ENCODE measurements around the gene CTDP1.

DNA sequence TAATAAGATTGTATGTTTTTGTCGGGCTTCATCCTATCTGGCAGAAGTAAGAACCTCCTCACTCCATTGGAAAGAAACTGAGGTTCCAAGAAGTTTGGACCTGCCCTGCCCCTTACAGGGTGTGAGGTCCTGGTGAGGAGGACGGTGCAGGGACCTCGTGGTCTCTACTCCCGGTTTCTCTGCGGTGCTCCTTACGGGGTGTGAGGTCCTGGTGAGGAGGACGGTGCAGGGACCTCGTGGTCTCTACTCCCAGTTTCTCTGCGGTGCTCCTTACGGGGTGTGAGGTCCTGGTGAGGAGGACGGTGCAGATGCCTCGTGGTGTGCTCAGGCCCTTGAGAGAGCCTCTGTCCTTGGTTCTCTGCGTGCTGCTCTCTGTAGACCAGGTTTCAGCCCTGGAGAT lies 5.2 kb downstream of the CTDP1 start:
- TF ChIP-seq, protein P1, sequence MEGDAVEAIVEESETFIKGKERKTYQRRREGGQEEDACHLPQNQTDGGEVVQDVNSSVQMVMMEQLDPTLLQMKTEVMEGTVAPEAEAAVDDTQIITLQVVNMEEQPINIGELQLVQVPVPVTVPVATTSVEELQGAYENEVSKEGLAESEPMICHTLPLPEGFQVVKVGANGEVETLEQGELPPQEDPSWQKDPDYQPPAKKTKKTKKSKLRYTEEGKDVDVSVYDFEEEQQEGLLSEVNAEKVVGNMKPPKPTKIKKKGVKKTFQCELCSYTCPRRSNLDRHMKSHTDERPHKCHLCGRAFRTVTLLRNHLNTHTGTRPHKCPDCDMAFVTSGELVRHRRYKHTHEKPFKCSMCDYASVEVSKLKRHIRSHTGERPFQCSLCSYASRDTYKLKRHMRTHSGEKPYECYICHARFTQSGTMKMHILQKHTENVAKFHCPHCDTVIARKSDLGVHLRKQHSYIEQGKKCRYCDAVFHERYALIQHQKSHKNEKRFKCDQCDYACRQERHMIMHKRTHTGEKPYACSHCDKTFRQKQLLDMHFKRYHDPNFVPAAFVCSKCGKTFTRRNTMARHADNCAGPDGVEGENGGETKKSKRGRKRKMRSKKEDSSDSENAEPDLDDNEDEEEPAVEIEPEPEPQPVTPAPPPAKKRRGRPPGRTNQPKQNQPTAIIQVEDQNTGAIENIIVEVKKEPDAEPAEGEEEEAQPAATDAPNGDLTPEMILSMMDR (conservative IDR thresholded peaks at IDR 0.05; ENCODE audit: low read depth, low read length): no peak
- no peak for TF ChIP-seq EZH2 (IDR thresholded peaks at IDR 0.05; ENCODE audit: borderline replicate concordance, low read depth, low read length, poor library complexity, severe bottlenecking)

Data from A673 (cell line).